EL (cell line): ENCODE data around the gene NAV2.

Experiments used
- DNase-seq: peaks from one replicate; pipeline ENCODE4 v3.0.0-alpha.2; 2016

Gene NAV2

GRCh38 chr11:20010156-20010850 lies 297.7 kb downstream of the NAV2 start:
- no peak for DNase-seq

GRCh38 chr11:20010851-20011225 lies 298.2 kb downstream of the NAV2 start:
- no peak for DNase-seq

- DNase-seq, result no peak
These were observed 298.8 kb downstream of the NAV2 start for GRCh38 chr11:20011307-20011951.

- DNase-seq, result no peak
These were observed 300.9 kb downstream of the NAV2 start for GRCh38 chr11:20013346-20014066.

GRCh38 chr11:20014067-20014402 lies 301.4 kb downstream of the NAV2 start:
- no peak for DNase-seq

- DNase-seq, result no peak
These were observed 302.5 kb downstream of the NAV2 start for GRCh38 chr11:20015101-20015500.

GRCh38 chr11:20015529-20016427 lies 303.1 kb downstream of the NAV2 start:
- no peak for DNase-seq

- no peak for DNase-seq
These were observed 303.9 kb downstream of the NAV2 start for GRCh38 chr11:20016526-20016925.

- no peak for DNase-seq
These were observed 304.7 kb downstream of the NAV2 start for GRCh38 chr11:20017320-20017719.

GRCh38 chr11:20020198-20020597 lies 307.6 kb downstream of the NAV2 start:
- DNase-seq, result no peak

GRCh38 chr11:20020716-20021115 lies 308.1 kb downstream of the NAV2 start:
- no peak for DNase-seq

- DNase-seq, result no peak
These were observed 308.6 kb downstream of the NAV2 start for GRCh38 chr11:20021212-20021611.

- DNase-seq, result no peak
These were observed 309.2 kb downstream of the NAV2 start for GRCh38 chr11:20021771-20022362.

- DNase-seq, result no peak
These were observed 309.9 kb downstream of the NAV2 start for GRCh38 chr11:20022363-20023081.

- no peak for DNase-seq
These were observed 310.4 kb downstream of the NAV2 start for GRCh38 chr11:20023082-20023426.

GRCh38 chr11:20024172-20024935 lies 311.7 kb downstream of the NAV2 start:
- DNase-seq, result no peak

GRCh38 chr11:20025332-20025840 lies 312.7 kb downstream of the NAV2 start:
- no peak for DNase-seq

- no peak for DNase-seq
These were observed 314.3 kb downstream of the NAV2 start for GRCh38 chr11:20026629-20027555.

GRCh38 chr11:20027556-20028013 lies 314.9 kb downstream of the NAV2 start:
- DNase-seq, result no peak

- DNase-seq, result no peak
These were observed 316.6 kb downstream of the NAV2 start for GRCh38 chr11:20029193-20029592.
